ENCODE measurements around the gene UTF1. TPM values are rescaled to one million over a fixed set of nuclear protein-coding genes. Genes with fewer than 3 reads are reported as not detected.

Gene UTF1
- total and polyA plus RNA-seq, 2 donors (not counting 1 experiment from before 2014, with no cell fraction given), result 0.10 to 0.25 TPM

DNA sequence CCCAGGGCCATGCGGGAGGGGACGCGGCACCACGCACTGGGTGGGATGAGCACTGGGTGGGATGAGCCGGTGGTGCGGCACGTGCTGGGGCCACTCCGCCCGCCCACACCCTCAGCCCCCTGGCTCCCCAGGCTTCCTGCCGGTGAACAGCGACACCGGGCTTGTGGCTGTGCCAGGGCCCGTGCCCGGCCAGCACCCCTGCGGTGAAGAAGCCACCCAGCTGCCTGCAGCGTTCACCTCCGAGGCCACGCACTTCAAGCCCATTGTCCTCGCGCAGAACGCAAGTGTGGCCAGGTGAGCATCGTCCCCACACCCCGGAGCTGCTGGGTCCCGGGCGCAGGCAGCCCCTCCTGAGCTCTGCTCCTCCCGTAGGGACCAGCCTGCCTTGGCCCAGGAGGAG is 31.8 kb upstream of the UTF1 start:
- Histone ChIP-seq H3K4me2 (replicated peaks; ENCODE audit: low read depth, low read length, poor library complexity, severe bottlenecking) (no peak overlapping the region), H3K4me1 (ENCODE audit: control insufficient read depth in 2 of 2, insufficient read depth in 2 of 2, low read length in 2 of 2) (no peaks in the 10 kb centered on the region), H3K27me3 (replicated peaks in 1 of 4; ENCODE audit: control extremely low read depth in 1 of 4, control insufficient read depth in 3 of 4, insufficient read depth in 4 of 4, low read length in 3 of 4) (no peaks in the 10 kb centered on the region), H4K20me1 (ENCODE audit: control insufficient read depth, insufficient read depth, low read length, poor library complexity, severe bottlenecking) (no peaks in the 10 kb centered on the region), H3K27ac (ENCODE audit: low read length in 2 of 2) (no peak overlapping the region), H3K79me2 (ENCODE audit: control insufficient read depth, insufficient read depth, low read length) (no peaks in the 10 kb centered on the region), H3K4me3 (ENCODE audit: control extremely low read depth in 1 of 5, extremely low read depth in 1 of 5, insufficient read depth in 1 of 5, low read depth in 2 of 5, low read length in 4 of 5) (no peak overlapping the region), H3K36me3 (replicated peaks in 1 of 2; ENCODE audit: control extremely low read depth in 1 of 2, control insufficient read depth in 1 of 2, extremely low read depth in 1 of 2, insufficient read depth in 2 of 2, low read length in 1 of 2) (no peaks in the 10 kb centered on the region), H3K9me3 (ENCODE audit: control extremely low read depth in 1 of 3, control insufficient read depth in 2 of 3, insufficient read depth in 1 of 3, low read length in 2 of 3) (peaks cover 0 to 1% (median 0%) of the 10 kb centered on the region in 3 donors), H3K9ac (ENCODE audit: low read length) (no peak overlapping the region), H2AFZ (ENCODE audit: insufficient read depth, low read depth, low read length, poor library complexity, severe bottlenecking) (no peak overlapping the region)
- no peak overlapping the region for H3K27ac Mint-ChIP-seq
- H3K4me1 Mint-ChIP-seq, result no peaks in the 10 kb centered on the region
- ChIA-PET POLR2A (no interaction called here), CTCF (no interaction called here)
- DNase-seq (no peak), ATAC-seq (ENCODE audit: low read depth) (no peak)
- TF ChIP-seq EZH2 (IDR thresholded peaks at IDR 0.05; ENCODE audit: borderline replicate concordance, insufficient read depth, low read depth, low read length, poor library complexity, severe bottlenecking), result no peak
- TF ChIP-seq, protein P1, sequence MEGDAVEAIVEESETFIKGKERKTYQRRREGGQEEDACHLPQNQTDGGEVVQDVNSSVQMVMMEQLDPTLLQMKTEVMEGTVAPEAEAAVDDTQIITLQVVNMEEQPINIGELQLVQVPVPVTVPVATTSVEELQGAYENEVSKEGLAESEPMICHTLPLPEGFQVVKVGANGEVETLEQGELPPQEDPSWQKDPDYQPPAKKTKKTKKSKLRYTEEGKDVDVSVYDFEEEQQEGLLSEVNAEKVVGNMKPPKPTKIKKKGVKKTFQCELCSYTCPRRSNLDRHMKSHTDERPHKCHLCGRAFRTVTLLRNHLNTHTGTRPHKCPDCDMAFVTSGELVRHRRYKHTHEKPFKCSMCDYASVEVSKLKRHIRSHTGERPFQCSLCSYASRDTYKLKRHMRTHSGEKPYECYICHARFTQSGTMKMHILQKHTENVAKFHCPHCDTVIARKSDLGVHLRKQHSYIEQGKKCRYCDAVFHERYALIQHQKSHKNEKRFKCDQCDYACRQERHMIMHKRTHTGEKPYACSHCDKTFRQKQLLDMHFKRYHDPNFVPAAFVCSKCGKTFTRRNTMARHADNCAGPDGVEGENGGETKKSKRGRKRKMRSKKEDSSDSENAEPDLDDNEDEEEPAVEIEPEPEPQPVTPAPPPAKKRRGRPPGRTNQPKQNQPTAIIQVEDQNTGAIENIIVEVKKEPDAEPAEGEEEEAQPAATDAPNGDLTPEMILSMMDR (IDR thresholded peaks at IDR 0.05), result no peak
- no peak overlapping the region for H3K4me3 Mint-ChIP-seq
- WGBS (ENCODE audit: insufficient coverage), result 96% methylated on average over 22 of the region's 26 CpGs
- intact Hi-C loops (cut with micrococcal nuclease), result no loop called here
- no peaks in the 10 kb centered on the region for H3K27me3 Mint-ChIP-seq
- no peaks in the 10 kb centered on the region for H3K9me3 Mint-ChIP-seq (ENCODE audit: insufficient read depth)

DNA sequence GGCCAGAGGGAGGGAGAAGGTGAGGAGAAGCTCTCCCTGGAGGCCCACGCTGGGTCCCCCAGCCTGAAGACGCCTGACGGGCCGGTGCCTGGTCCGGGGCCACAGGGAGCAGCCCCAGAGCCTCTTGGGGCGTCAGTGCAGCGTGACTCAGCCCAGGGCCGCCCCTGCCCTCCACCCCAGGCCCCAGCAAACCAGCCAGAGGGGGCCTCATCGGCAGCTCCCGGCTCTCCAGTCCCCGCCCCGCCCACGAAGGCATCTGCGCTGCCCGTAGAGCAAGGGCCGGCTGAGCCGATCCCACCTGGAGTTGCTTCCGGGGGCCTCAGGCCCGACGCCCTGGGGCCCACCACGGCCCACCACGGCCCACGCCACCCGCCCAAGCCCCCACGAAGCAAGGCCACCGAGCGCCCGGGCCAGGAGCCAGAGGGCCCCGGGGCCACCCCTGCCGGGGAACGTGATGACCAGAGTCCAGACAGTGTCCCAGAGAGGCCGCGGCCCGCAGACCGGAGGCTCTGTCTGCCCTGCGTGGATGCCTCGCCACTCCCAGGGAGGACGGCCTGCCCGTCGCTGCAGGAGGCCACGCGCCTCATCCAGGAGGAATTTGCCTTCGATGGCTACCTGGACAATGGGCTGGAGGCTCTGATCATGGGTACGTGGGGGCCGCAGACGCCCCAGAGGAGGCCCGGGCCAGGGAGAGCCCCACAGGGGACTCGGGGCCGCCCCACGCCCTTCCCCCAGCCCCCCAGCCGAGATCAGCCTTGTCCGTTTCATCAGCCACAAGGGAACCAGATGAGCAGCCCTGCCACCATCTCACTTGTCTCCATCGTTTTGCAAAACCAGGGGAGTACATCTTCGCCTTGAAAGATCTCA is 31.2 kb upstream of the UTF1 start:
- DNase-seq, result no peak
- POLR2A ChIA-PET, result no interaction called here
- H3K9me3 ChIP-seq (ENCODE audit: control extremely low read depth in 1 of 3, control insufficient read depth in 2 of 3, insufficient read depth in 1 of 3, low read length in 2 of 3), result peaks cover 0 to under 1% (median 0%) of the 10 kb centered on the region in 3 donors
- H2AFZ ChIP-seq (ENCODE audit: insufficient read depth, low read depth, low read length, poor library complexity, severe bottlenecking), result no peak overlapping the region
- WGBS (ENCODE audit: insufficient coverage), result 88% methylated on average over 53 of the region's 54 CpGs
- H3K27me3 Mint-ChIP-seq, result no peaks in the 10 kb centered on the region
- H3K36me3 ChIP-seq (replicated peaks in 1 of 2; ENCODE audit: control extremely low read depth in 1 of 2, control insufficient read depth in 1 of 2, extremely low read depth in 1 of 2, insufficient read depth in 2 of 2, low read length in 1 of 2), result no peaks in the 10 kb centered on the region
- H3K9ac ChIP-seq (ENCODE audit: low read length), result no peak overlapping the region
- no peak overlapping the region for H3K27ac Mint-ChIP-seq
- H3K9me3 Mint-ChIP-seq (ENCODE audit: insufficient read depth), result no peaks in the 10 kb centered on the region
- no peak for ATAC-seq (ENCODE audit: low read depth)
- no peaks in the 10 kb centered on the region for H4K20me1 ChIP-seq (ENCODE audit: control insufficient read depth, insufficient read depth, low read length, poor library complexity, severe bottlenecking)
- H3K4me3 Mint-ChIP-seq, result no peak overlapping the region
- CTCF ChIA-PET, result no interaction called here
- intact Hi-C loops (cut with micrococcal nuclease), result no loop called here
- no peak overlapping the region for H3K4me3 ChIP-seq (ENCODE audit: control extremely low read depth in 1 of 5, extremely low read depth in 1 of 5, insufficient read depth in 1 of 5, low read depth in 2 of 5, low read length in 4 of 5)
- TF ChIP-seq, protein P1 (IDR thresholded peaks at IDR 0.05), result no peak
- TF ChIP-seq EZH2 (IDR thresholded peaks at IDR 0.05; ENCODE audit: borderline replicate concordance, insufficient read depth, low read depth, low read length, poor library complexity, severe bottlenecking), result no peak
- no peaks in the 10 kb centered on the region for H3K4me1 ChIP-seq (ENCODE audit: control insufficient read depth in 2 of 2, insufficient read depth in 2 of 2, low read length in 2 of 2)
- H3K4me1 Mint-ChIP-seq, result no peaks in the 10 kb centered on the region
- no peaks in the 10 kb centered on the region for H3K79me2 ChIP-seq (ENCODE audit: control insufficient read depth, insufficient read depth, low read length)
- no peaks in the 10 kb centered on the region for H3K27me3 ChIP-seq (replicated peaks in 1 of 4; ENCODE audit: control extremely low read depth in 1 of 4, control insufficient read depth in 3 of 4, insufficient read depth in 4 of 4, low read length in 3 of 4)
- no peak overlapping the region for H3K4me2 ChIP-seq (replicated peaks; ENCODE audit: low read depth, low read length, poor library complexity, severe bottlenecking)
- H3K27ac ChIP-seq (ENCODE audit: low read length in 2 of 2), result no peak overlapping the region
